Endometrial microvascular endothelial cells (primary cell): ENCODE data around the gene LDLRAD4. TPM values are rescaled to one million over a fixed set of nuclear protein-coding genes. Genes with fewer than 3 reads are reported as not detected.

Source experiments
- in situ Hi-C: cut with HindIII; loops from 2 replicates; pipeline ENCODE4 v1.10.0; 2017; ENCODE audit warnings: low sequenced_read_pairs, low pct_unique_long_range_greater_than_20kb; ENCODE audit errors: inconsistent ontology term
- total RNA-seq: library from RNA; depleted of rRNA; stranded (reverse); fragments of >200 nt; gene quantifications from one replicate; pipeline ENCODE4 v1.2.3, GENCODE V29; 2015; ENCODE audit errors: inconsistent ontology term

The LDLRAD4 gene
- total RNA-seq, 1 donor from 2014 or later: 0.93 TPM

GRCh38 chr18:13386891-13387801, 168.6 kb downstream of the LDLRAD4 start:
- in situ Hi-C loops: no loop called here

- in situ Hi-C loops: no loop called here
Measured at GRCh38 chr18:13387855-13388548, 169.4 kb downstream of the LDLRAD4 start.

- in situ Hi-C loops: no loop called here
Measured at GRCh38 chr18:13388586-13389490, 170.3 kb downstream of the LDLRAD4 start.

- in situ Hi-C loops: no loop called here
Measured at GRCh38 chr18:13389491-13390131, 171.1 kb downstream of the LDLRAD4 start.

GRCh38 chr18:13390196-13390595, 171.6 kb downstream of the LDLRAD4 start:
- in situ Hi-C loops: no loop called here

- in situ Hi-C loops: no loop called here
Measured at GRCh38 chr18:13390711-13391110, 172.2 kb downstream of the LDLRAD4 start.

GRCh38 chr18:13392029-13392750, 173.6 kb downstream of the LDLRAD4 start:
- in situ Hi-C loops: no loop called here

- in situ Hi-C loops: no loop called here
Measured at GRCh38 chr18:13392899-13393298, 174.3 kb downstream of the LDLRAD4 start.

- in situ Hi-C loops: no loop called here
Measured at GRCh38 chr18:13393338-13393737, 174.8 kb downstream of the LDLRAD4 start.

- in situ Hi-C loops: no loop called here
Measured at GRCh38 chr18:13394801-13395200, 176.2 kb downstream of the LDLRAD4 start.

GRCh38 chr18:13395577-13395976, 177.0 kb downstream of the LDLRAD4 start:
- in situ Hi-C loops: no loop called here

- in situ Hi-C loops: no loop called here
Measured at GRCh38 chr18:13397504-13398163, 179.1 kb downstream of the LDLRAD4 start.

GRCh38 chr18:13398631-13399030, 180.1 kb downstream of the LDLRAD4 start:
- in situ Hi-C loops: no loop called here

- in situ Hi-C loops: no loop called here
Measured at GRCh38 chr18:13399511-13399910, 181.0 kb downstream of the LDLRAD4 start.

GRCh38 chr18:13400636-13401315, 182.2 kb downstream of the LDLRAD4 start:
- in situ Hi-C loops: no loop called here

- in situ Hi-C loops: no loop called here
Measured at GRCh38 chr18:13401404-13401803, 182.8 kb downstream of the LDLRAD4 start.

- in situ Hi-C loops: no loop called here
Measured at GRCh38 chr18:13401826-13402225, 183.3 kb downstream of the LDLRAD4 start.
